ENCODE results near the gene RND3. TPM values are rescaled to one million over a fixed set of nuclear protein-coding genes. Genes with fewer than 3 reads are reported as not detected.

RND3 gene
- total and polyA plus RNA-seq, 10 of the 15 experiments (the other 5 are each of a cell fraction or from before 2014, with no cell fraction given) = 0.38 to 18.3 (median 0.93) TPM

- TF ChIP-seq MEF2B (IDR thresholded peaks at IDR 0.05; ENCODE audit: partially characterized antibody, poor library complexity, severe bottlenecking) (peak; percentile 82), STAT3 (IDR thresholded peaks at IDR 0.05; ENCODE audit: low read depth, low read length) (no peak), E2F8 (IDR thresholded peaks at IDR 0.05; ENCODE audit: low read depth, partially characterized antibody) (no peak), TCF7 (IDR thresholded peaks at IDR 0.05; ENCODE audit: borderline replicate concordance) (no peak), BCLAF1 (IDR thresholded peaks at IDR 0.05) (no peak), ZBTB40 (IDR thresholded peaks at IDR 0.05; ENCODE audit: borderline replicate concordance) (no peak), SREBF2 (IDR thresholded peaks at IDR 0.05; ENCODE audit: low read length) (no peak), RAD51 (IDR thresholded peaks at IDR 0.05) (no peak), IRF3 (IDR thresholded peaks at IDR 0.05) (no peak), HDGF (IDR thresholded peaks at IDR 0.05) (no peak), NR2C2 (IDR thresholded peaks at IDR 0.05; ENCODE audit: borderline replicate concordance, control insufficient read depth, insufficient read length, low read depth) (no peak), DPF2 (IDR thresholded peaks at IDR 0.05) (no peak), KAT2A (conservative IDR thresholded peaks at IDR 0.05; ENCODE audit: control insufficient read depth, low read depth, low read length) (no peak), HSF1 (IDR thresholded peaks at IDR 0.05; ENCODE audit: low read depth, low read length) (no peak), NR2F1 (conservative IDR thresholded peaks at IDR 0.05) (no peak)
These were observed 10.6 kb downstream of the RND3 start (continued) for GRCh38 chr2:150476809-150477302.
